MM.1S (cell line): ENCODE measurements around the gene FBXW4.

Experiments used
- EZH2 ChIP-seq: fragments of 300-600 bp; sonication (generic); optimal IDR thresholded peaks from 2 replicates; pipeline ENCODE3; 2017; ENCODE audit warnings: low read depth, mild to moderate bottlenecking, antibody characterized with exemption, low read length, mixed read lengths
- TF ChIP-seq, protein P1 (sequence below): fragments of 300-600 bp; sonication (generic); IDR thresholded peaks from 2 replicates; pipeline ENCODE4 v1.5.1; 2016; ENCODE audit warnings: antibody characterized with exemption, low read length, mixed read lengths

DNA sequence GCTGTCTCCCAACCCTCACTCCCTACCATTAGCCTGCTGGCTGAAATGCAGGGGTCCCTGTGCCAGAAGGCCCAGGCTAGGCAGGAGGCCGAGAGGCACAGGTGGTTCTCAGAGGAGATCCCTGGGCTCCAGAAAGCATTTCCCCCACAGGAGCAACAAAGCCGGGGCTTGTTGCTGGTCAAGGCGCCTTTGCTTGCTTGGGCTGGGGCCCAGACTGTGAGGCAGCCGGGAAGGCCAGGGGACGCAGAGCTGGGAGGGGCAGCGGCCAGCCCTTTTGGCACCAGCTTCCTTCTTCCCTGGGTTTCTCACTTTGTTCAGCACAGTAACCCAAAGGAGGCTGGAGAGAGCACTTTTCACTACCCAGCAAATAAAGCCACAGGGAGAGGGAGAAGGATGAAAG, 48.6 kb downstream of the FBXW4 start:
- TF ChIP-seq, protein P1, sequence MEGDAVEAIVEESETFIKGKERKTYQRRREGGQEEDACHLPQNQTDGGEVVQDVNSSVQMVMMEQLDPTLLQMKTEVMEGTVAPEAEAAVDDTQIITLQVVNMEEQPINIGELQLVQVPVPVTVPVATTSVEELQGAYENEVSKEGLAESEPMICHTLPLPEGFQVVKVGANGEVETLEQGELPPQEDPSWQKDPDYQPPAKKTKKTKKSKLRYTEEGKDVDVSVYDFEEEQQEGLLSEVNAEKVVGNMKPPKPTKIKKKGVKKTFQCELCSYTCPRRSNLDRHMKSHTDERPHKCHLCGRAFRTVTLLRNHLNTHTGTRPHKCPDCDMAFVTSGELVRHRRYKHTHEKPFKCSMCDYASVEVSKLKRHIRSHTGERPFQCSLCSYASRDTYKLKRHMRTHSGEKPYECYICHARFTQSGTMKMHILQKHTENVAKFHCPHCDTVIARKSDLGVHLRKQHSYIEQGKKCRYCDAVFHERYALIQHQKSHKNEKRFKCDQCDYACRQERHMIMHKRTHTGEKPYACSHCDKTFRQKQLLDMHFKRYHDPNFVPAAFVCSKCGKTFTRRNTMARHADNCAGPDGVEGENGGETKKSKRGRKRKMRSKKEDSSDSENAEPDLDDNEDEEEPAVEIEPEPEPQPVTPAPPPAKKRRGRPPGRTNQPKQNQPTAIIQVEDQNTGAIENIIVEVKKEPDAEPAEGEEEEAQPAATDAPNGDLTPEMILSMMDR = no peak
- no peak for TF ChIP-seq EZH2
